ENCODE measurements around the gene WFIKKN1. TPM values are rescaled to one million over a fixed set of nuclear protein-coding genes. Genes with fewer than 3 reads are reported as not detected.

The WFIKKN1 gene
- total and polyA plus RNA-seq, 2 of the 13 experiments (the other 11 are each of a cell fraction or from before 2014, with no cell fraction given), result 1.7 to 4.9 TPM

DNA sequence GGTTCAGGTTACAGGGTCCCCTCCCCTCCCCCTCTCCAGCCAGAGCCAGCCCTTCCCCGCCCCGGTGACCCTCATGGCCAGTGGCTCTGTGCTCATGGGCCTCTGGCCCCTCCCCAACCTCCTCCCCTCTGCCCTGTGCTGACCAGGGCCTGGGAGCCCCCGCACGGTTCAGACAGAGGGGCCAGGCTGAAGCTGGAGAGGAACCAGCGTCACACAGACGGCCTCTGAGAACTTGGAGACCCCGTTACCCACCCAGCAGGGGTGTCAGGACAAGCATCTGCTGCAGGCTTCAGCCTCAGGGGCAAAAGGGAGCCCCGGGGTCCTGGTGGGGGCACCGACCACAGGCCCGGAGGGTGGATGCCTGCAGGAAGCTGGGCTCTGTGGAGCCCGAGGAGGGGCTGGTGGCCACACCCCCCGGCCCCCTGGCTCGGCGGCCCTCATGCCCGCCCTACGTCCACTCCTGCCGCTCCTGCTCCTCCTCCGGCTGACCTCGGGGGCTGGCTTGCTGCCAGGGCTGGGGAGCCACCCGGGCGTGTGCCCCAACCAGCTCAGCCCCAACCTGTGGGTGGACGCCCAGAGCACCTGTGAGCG, at the start of gene WFIKKN1 (continued):
- TF ChIP-seq ZNF709 (CRISPR knock-in tag; IDR thresholded peaks at IDR 0.05) (no peak), DNMT1 (CRISPR knock-in tag; IDR thresholded peaks at IDR 0.05) (no peak), AGO2 (optimal IDR thresholded peaks at IDR 0.05; ENCODE audit: low read depth, low read length) (peak; percentile 90), REL (CRISPR knock-in tag; conservative IDR thresholded peaks at IDR 0.05) (no peak), SMYD3 (CRISPR knock-in tag; IDR thresholded peaks at IDR 0.05) (no peak), GATAD2A (CRISPR knock-in tag; IDR thresholded peaks at IDR 0.05) (peak; percentile 5; the same call in 1 of the 2 replicates), NR1H2 (CRISPR knock-in tag; IDR thresholded peaks at IDR 0.05; ENCODE audit: borderline replicate concordance, low read depth) (no peak), SRY (CRISPR knock-in tag; IDR thresholded peaks at IDR 0.05) (no peak), RARA (CRISPR knock-in tag; IDR thresholded peaks at IDR 0.05) (peak; percentile 22; the same call in 1 of the 2 replicates), KLF15 (CRISPR knock-in tag; IDR thresholded peaks at IDR 0.05; ENCODE audit: borderline replicate concordance) (no peak), ZNF232 (CRISPR knock-in tag; IDR thresholded peaks at IDR 0.05; ENCODE audit: borderline replicate concordance) (no peak)
- TF ChIP-seq, protein P1, sequence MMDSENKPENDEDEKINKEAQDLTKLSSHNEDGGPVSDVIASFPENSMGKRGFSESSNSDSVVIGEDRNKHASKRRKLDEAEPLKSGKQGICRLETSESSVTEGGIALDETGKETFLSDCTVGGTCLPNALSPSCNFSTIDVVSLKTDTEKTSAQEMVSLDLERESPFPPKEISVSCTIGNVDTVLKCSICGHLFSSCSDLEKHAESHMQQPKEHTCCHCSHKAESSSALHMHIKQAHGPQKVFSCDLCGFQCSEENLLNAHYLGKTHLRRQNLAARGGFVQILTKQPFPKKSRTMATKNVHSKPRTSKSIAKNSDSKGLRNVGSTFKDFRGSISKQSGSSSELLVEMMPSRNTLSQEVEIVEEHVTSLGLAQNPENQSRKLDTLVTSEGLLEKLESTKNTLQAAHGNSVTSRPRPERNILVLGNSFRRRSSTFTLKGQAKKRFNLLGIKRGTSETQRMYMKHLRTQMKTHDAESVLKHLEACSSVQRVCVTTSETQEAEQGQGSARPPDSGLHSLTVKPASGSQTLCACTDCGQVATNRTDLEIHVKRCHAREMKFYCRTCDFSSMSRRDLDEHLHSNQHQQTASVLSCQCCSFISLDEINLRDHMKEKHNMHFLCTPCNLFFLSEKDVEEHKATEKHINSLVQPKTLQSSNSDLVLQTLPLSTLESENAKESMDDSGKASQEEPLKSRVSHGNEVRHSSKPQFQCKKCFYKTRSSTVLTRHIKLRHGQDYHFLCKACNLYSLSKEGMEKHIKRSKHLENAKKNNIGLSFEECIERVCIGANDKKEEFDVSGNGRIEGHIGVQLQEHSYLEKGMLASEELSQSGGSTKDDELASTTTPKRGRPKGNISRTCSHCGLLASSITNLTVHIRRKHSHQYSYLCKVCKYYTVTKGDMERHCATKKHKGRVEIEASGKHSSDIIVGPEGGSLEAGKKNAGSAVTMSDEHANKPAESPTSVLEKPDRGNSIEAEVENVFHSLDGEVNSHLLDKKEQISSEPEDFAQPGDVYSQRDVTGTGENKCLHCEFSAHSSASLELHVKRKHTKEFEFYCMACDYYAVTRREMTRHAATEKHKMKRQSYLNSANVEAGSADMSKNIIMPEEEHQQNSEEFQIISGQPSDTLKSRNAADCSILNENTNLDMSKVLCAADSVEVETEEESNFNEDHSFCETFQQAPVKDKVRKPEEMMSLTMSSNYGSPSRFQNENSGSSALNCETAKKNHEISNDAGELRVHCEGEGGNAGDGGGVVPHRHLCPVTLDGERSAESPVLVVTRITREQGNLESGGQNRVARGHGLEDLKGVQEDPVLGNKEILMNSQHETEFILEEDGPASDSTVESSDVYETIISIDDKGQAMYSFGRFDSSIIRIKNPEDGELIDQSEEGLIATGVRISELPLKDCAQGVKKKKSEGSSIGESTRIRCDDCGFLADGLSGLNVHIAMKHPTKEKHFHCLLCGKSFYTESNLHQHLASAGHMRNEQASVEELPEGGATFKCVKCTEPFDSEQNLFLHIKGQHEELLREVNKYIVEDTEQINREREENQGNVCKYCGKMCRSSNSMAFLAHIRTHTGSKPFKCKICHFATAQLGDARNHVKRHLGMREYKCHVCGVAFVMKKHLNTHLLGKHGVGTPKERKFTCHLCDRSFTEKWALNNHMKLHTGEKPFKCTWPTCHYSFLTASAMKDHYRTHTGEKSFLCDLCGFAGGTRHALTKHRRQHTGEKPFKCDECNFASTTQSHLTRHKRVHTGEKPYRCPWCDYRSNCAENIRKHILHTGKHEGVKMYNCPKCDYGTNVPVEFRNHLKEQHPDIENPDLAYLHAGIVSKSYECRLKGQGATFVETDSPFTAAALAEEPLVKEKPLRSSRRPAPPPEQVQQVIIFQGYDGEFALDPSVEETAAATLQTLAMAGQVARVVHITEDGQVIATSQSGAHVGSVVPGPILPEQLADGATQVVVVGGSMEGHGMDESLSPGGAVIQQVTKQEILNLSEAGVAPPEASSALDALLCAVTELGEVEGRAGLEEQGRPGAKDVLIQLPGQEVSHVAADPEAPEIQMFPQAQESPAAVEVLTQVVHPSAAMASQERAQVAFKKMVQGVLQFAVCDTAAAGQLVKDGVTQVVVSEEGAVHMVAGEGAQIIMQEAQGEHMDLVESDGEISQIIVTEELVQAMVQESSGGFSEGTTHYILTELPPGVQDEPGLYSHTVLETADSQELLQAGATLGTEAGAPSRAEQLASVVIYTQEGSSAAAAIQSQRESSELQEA (CRISPR knock-in tag; IDR thresholded peaks at IDR 0.05; ENCODE audit: not compliant biosample characterization), result no peak
- TF ChIP-seq, protein P2, sequence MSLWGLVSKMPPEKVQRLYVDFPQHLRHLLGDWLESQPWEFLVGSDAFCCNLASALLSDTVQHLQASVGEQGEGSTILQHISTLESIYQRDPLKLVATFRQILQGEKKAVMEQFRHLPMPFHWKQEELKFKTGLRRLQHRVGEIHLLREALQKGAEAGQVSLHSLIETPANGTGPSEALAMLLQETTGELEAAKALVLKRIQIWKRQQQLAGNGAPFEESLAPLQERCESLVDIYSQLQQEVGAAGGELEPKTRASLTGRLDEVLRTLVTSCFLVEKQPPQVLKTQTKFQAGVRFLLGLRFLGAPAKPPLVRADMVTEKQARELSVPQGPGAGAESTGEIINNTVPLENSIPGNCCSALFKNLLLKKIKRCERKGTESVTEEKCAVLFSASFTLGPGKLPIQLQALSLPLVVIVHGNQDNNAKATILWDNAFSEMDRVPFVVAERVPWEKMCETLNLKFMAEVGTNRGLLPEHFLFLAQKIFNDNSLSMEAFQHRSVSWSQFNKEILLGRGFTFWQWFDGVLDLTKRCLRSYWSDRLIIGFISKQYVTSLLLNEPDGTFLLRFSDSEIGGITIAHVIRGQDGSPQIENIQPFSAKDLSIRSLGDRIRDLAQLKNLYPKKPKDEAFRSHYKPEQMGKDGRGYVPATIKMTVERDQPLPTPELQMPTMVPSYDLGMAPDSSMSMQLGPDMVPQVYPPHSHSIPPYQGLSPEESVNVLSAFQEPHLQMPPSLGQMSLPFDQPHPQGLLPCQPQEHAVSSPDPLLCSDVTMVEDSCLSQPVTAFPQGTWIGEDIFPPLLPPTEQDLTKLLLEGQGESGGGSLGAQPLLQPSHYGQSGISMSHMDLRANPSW (CRISPR knock-in tag; IDR thresholded peaks at IDR 0.05; ENCODE audit: borderline replicate concordance), result no peak
- TF ChIP-seq, protein P3, sequence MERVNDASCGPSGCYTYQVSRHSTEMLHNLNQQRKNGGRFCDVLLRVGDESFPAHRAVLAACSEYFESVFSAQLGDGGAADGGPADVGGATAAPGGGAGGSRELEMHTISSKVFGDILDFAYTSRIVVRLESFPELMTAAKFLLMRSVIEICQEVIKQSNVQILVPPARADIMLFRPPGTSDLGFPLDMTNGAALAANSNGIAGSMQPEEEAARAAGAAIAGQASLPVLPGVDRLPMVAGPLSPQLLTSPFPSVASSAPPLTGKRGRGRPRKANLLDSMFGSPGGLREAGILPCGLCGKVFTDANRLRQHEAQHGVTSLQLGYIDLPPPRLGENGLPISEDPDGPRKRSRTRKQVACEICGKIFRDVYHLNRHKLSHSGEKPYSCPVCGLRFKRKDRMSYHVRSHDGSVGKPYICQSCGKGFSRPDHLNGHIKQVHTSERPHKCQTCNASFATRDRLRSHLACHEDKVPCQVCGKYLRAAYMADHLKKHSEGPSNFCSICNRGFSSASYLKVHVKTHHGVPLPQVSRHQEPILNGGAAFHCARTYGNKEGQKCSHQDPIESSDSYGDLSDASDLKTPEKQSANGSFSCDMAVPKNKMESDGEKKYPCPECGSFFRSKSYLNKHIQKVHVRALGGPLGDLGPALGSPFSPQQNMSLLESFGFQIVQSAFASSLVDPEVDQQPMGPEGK (CRISPR knock-in tag; IDR thresholded peaks at IDR 0.05), result peak; percentile 73
- TF ChIP-seq, protein P4, sequence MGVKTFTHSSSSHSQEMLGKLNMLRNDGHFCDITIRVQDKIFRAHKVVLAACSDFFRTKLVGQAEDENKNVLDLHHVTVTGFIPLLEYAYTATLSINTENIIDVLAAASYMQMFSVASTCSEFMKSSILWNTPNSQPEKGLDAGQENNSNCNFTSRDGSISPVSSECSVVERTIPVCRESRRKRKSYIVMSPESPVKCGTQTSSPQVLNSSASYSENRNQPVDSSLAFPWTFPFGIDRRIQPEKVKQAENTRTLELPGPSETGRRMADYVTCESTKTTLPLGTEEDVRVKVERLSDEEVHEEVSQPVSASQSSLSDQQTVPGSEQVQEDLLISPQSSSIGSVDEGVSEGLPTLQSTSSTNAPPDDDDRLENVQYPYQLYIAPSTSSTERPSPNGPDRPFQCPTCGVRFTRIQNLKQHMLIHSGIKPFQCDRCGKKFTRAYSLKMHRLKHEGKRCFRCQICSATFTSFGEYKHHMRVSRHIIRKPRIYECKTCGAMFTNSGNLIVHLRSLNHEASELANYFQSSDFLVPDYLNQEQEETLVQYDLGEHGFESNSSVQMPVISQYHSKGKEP (CRISPR knock-in tag; IDR thresholded peaks at IDR 0.05), result no peak
